HG02885 (cell line): Measurements from ENCODE around the gene CTBP2.

Experiments
- ATAC-seq: cut with Tn5 transposase; IDR thresholded peaks from one replicate; pipeline ENCODE4 v1.9.1; 2021; ENCODE audit warnings: mild to moderate bottlenecking; ENCODE audit not compliant: unreplicated experiment, poor library complexity

CTBP2 gene

DNA sequence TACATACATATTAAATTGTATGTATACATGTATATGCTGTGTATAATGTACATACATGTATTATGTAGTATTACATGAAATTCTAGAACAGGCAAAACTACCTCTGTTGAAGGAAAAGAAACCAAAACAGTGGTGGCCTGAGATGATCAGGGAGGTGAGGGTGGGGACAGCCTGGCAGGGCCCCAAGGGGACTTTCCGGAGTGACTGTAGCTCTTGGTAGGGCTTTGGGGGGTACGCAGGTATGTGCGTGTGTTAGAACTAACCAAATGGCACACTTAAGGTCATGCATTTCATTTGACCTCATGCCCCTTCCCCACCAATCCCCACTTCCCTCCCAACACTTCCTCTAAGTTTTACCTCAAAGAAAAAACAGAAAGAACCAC is 31.3 kb downstream of the CTBP2 start:
- ATAC-seq, result no peak

DNA sequence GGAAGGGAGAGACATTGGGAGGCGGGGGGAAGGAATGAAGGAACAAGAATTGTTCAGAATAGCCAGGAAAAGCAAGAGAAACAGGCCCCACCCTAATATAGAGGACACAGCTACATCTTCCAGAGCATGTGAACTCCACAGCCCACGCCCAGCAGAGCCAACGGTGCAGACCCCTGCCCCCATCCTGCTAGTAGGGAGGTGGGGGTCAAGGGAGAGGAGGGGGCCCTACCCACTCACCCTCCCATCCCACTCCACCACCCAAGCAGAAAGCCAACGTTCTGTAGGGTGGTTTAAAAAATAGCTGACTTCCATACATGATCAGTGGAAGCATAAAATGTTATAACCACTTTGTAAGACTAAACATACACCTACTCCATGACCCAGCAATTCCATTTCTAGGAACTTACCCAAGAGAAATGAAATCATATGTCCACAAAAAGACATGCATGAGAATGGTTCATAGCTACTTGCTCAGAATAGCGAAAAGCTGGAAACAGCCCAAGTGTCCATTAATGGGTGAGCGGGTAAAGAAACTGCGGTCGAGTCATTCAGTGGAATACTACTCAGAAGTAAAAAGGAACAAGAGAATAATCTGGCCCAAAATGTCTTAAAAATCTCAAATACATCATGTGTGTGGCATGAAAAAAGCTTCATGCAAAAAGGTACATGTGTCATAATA is 31.8 kb downstream of the CTBP2 start:
- no peak for ATAC-seq

DNA sequence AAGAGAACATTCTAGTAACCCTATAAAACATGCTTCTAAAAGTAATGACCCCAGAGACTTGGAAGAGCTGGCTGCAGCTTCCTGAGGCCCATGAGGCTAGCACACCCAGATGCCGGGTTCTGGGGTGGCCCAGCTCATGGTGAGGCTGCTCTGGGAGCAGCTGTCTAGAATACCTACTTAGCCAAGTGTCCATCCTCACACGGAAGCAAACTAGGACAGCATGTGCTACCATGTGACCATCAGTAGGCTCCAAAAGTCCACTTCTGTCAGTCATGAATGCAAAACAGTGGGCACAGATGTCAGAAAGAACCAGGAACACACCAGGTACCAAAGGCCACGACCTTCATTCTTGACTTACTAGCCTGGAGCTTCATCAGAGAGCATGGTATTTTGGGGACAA is 32.4 kb downstream of the CTBP2 start:
- no peak for ATAC-seq

DNA sequence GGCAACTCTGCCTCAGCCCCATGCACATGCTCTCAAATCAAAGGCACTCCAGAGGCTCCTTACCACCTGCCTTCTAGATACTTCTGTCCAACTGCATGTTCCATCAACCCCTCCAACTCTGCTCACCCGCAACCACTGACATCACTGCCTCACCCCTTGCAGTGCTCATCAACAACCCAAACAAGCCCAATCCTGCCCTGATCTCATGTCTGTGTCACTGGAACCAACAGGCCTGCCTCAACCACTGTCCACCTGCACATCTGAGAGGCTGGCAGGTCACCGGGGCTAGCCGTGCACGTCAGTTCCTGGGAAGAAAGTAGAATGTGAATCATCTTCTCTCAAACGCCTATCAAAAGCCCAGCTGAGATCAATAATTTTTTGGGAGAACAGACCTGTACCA is 33.3 kb downstream of the CTBP2 start:
- no peak for ATAC-seq

DNA sequence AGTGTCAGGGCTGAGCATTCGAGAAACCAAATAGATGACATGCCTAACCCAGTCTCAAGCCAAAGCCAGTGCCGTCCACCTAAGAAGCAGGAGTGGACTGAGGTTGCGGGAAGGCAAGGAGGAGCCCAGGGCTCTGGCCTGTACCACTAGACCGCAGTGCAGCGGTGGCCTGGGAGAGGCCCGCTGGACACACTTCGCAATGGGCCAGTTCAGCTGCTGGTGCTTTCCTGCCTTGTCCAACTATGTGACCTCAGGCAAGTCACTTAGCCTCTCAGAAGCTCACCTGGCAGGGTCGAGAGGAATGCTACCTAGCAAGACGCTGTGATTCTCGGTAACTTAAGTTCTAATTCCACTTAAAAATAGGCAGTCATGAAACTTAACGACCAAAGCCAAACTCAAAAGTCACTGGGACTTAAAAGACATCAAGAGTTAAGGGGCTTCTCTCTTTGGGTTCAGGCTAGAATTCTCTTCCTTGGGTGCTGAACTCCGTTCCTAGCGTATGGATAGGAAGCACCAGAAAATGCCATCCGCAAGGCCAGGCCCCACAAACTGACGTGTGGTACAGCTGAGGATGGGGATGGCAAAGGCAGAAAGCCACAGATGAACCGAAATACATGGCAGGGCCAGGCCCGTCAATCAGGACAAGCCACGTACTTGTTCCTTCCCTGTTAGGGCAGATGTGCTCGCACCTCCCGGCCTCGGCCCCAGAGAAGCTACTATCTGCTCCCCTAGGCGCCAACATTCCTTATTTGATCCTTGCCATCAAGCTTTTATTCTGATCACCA is 34.2 kb downstream of the CTBP2 start:
- no peak for ATAC-seq

DNA sequence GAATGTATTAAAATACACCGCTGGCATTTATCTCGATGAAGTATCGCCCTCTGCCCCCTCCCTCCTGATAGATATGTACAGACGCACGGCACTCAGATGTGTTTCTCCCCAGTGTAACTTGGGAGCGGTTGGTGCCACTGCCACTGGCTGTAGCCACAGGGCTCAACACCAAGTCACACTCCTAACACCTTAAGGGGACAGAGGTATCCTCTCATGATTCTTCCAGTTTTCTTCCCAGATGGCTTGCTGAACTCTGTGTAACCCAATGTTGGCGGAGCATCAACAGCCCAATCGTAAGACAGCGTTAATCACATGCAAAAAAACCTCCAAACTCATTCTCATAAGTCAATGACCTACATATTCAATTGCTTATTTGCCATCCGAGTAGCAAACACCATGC is 35.5 kb downstream of the CTBP2 start:
- no peak for ATAC-seq

DNA sequence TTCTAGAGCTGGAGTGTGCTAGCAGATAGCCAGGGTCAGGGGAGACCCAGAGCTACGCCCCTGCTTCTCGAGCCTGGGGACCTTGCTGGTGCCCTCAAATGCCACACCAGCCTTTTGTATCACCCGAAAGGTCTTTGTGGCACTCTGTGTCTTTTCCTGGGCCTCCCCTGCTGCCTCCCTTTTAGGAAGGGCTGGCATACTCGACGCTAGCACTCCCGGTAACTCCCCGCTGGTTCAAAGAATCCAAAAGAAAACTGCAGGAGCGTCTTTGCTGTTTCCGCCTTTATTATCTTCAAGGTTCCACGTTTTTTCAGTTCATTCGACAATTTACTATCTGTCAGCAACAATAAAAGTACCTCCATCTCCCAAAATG is 36.3 kb downstream of the CTBP2 start:
- ATAC-seq, result no peak

DNA sequence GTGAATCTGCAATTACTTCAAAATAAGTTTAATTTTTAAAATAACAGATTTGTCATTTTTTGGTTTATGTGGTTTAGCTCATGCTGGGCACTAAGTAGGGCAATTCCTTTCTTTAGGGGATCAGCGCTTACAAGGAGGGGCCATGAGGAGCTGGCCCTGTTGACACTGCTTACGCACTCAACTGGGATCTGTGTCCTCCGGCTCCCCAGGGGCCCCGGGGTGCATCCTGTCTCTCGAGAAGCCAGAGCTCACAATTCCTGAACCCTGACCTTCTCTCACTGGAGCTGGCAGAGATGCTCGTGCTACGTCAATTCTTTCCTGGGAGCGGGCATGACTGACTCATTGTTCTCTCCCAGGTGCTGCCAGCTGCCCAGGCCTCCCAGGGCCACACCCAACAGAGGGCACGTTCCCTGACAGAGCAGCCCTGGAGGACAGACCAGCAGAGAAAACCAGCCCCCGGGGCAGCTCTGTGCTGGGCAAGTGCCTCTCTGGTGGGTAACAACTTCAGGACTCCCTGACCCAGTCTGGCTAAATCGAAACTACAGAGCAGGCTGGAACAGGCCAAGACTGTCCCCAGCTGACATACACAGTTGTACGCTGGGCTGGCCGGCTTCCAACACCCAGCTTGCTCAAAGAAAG is 36.8 kb downstream of the CTBP2 start:
- ATAC-seq, result no peak

DNA sequence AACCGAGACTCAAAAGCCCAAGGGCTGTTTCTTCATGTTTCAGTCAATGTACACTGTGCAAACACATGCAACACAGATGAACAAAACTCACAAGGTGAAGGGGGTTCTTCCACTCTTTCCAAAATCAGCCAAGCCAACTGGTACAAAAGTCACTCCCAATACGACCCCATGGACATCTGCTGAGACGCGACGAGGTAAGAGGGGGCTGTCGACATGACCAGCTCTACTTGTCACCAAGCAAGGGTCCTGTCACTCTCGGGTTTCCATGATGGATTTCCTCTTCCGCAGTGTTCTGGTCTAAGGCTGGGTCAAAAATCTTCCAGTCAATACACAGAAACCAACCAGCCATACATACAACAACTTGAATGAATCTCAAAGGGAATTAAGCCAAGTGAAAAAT is 37.8 kb downstream of the CTBP2 start:
- ATAC-seq, result no peak

DNA sequence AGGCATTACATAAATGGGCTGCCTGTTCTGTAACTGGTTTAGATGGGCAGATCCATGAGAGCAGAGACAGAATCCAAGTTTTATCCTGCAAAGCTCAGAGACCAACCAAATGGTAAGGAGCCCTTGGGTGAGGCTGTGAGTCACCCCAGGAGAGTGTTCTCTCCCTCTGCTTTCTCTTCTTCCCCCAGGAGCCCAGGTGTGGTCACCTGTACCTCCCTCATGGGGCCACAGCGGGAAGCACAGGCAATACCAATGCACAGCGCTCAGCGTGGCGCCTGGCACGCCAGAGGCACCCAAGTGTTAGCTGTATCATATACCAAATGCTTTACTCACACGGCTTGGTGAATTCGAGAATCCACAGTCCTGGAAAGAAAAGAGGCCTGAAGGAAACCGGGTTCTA is 39.4 kb downstream of the CTBP2 start:
- no peak for ATAC-seq

DNA sequence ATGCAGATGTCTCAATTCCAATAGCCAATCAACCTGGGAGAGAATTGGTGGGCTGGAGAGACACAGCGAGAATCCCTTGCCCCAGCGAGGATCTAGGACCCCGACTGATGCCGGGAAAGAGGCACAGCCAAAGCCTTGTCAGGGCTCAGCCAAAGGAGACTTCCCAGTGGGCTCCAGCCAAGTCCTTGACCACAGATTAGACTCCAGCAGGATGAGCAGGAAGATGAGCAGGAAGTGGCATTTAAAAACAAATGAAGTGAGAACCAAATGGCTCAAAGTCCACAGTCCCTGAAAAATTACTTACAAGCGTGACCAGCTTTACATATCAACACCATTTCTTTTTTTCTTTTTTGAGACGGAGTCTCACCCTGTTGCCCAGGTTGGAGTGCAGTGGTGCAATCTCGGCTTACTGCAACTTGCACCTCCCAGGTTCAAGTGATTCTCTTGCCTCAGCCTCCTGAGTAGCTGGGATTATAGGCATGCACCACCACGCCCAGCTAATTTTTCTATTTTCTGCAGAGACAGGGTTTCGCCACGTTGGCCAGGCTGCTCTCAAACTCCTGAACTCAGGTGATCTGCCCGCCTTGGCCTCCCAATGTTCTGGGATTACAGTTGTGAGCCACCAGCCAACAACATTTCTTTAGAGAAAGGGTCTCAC is 40.2 kb downstream of the CTBP2 start:
- ATAC-seq, result no peak

DNA sequence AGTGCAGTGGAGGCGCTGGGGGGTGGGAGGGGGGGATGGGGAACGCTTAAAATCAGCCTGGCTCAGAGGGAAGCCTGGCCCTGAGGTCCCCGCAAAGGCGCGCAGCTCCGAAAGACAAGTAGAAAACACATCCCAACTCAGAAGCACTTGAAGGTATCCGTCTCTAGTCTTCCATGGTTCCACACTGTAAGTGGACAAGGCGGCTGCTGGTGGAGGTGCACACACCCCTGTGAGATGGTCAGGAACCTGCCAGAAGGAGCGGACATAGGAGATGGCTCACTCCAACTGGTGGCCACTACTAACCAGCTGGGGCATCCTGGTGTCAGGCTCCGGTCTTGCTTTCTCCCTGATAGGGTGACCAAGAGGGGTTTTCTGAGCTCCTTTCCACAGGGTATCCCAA is 41.7 kb downstream of the CTBP2 start:
- ATAC-seq, result no peak

DNA sequence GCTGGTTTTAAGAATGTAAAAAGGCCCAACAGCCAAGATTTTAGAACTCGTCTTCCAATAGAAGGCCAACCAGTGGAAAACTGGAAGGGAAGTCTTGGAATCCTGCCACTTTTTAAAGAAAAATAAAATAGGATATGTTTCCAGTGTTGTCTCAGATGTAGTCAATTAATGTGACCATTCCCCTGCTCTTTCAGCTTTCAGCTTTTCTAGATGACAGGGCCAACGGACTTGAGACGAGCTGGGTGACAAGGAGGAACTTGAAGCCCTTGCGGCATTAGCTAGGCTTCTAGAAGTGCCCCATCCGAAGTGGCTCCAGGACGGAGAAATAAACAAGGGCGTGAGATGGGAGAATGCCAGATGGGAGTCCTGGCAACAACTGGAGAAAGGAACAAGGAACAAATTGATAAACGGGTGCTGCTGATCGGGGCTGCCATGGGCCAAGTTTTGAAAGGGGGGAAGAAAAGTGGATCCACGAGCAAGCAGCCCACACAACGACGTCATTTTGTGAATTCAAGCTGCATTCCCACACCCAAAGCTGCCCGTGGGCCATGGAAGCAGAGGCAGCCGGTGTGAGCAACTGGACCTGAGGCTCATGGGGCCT is 42.3 kb downstream of the CTBP2 start:
- ATAC-seq, result no peak

DNA sequence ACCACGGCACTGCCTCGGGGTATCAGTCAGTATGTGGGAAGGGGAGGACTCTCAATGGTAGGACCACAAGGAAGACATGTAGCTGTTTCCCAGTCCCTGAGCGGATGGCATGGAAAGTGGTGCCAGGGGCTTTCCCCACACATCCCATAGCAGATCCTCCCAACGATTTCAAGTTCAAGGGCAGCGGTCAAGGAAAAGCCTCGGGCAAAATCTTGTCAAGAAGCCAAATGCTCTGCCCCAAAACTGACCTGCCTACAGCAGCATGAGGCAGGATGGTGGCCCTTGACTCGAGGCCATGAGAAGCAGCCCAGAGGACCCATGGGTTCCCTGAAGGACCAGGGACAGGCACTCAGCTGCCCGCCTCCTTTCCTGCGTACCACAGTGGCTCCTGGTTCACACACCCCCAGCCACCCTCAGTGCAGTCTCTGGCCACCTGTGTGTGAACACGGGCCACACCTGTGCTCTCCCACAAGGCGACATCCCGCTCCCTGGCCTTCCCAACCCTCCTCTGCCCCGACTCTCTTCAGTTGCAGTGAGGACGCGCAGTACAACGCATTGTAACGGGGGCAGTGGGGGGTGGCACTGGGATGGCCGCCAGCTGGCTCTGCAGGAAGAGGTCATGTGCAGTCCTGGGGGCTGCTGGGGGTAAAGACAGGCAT is 43.6 kb downstream of the CTBP2 start:
- ATAC-seq, result no peak

DNA sequence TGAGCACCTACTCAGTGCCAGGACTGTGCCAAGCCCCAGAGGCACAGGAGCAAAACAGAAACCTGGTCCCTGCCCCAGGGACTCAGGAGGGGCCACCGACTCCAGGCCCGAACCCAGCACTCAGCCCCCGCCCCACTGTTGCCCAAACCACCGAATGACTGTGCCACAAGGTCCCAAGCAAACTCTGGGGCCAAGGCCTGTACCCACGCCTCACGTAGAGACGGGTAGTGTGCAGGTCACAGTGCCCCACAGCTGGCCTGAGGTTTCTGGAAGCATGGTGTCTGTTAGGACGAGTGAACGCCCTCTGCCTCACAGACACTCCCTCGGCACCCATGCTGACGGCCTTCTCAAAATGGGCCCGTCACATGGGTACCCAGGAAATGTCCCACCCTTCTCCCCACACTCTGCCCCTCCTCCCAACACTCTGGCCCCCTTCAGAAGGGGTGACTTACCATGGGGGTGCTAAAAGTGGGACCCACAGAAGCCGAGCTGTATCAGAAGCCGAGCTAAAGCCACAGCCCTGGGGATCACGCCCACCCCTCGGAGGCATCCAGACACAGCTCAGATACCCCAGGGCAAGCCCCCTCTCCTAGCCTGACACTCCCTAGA is 44.2 kb downstream of the CTBP2 start:
- no peak for ATAC-seq

DNA sequence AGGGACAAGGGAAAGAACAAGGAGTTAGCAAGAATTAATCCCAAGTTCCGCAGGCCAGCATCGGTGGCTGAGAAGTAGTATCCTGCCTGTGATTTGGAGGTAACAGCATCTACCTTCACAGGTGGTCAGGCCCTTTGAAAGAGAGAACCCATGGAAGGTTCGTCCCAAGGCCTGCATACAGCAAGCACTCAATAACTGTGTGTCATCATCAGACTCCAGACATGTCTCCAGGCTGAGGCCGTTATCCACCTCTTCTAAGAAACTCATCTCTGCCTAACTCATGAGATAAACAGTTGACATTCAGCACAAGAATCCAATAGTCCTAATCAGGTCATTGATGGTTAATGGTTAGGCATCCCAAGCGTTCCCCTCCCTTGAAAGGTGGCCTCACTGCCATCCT is 45.0 kb downstream of the CTBP2 start:
- ATAC-seq, result no peak

DNA sequence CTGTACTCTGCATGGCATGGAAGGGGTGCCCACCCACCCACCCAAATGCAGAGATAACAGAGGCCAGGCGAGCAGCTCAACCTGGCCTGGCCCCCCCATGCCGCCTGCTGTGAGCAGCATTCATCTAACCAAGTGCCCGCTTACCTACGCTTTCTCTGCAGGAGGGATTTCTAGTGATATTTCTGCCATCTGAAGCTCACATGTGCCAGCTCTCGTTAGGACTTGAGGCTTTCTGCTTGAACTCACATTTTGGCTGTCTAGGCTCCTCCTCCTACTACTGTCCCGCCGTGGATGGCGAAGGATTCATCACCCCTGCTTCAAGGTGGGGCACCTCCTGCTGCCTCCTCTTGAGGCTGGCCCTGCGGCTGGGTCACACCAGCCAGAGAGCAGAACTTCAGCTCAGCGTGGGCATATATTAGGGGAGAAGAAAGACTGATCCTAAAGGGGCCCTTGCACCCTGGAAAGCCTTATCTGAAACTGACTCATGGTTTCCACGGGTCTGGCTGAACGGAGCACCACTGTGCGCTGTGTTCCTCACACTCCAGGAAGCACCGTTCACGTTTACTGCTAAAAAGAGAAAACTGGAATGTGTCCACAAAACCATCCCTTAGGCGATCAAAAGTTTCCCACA is 45.5 kb downstream of the CTBP2 start:
- no peak for ATAC-seq

DNA sequence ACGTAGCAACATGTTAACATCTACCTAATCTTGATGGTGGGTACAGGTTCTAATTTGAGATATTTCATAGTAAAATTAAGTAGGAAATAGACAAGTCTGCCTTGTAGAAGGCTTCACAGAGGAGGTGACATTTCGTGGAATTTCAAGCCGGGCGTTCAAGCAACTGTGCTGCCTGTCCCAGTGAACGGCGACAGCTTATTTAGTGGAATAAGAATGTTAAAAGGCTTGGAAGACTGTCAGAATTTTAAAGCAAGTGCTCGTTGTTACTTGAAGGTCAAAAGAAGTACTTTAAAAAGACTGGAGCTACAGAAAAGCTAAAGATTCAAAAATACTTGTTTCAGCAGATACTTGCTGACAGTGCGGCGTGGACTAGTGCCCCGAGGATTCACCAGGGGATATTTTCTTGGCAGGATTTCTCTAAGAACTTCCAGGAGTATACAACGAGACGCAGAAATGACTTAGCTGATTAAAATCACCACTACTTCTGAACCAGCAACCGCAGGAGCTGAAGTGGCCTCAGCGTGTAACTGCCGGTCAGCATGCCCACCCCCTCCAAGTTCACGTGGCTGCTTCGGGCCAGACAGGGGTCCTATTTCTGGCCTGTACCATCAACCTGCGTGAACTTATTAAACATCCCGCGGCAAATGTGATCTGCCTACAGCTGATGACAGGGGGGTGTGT is 46.5 kb downstream of the CTBP2 start:
- ATAC-seq, result no peak
